Measurements from ENCODE around the gene MEIOB. TPM values are rescaled to one million over a fixed set of nuclear protein-coding genes. Genes with fewer than 3 reads are reported as not detected.

Gene MEIOB
- total and polyA plus RNA-seq, 4 donors, result 0.21 to 0.28 TPM; not detected in 2

- H3K4me3 ChIP-seq, result no peak overlapping the region
- DNase-seq (no peak), ATAC-seq (ENCODE audit: insufficient read depth, low FRiP score) (no peak)
- H3K27ac ChIP-seq (ENCODE audit: low read depth in 1 of 2, low read length in 1 of 2), result no peak overlapping the region
- no peak for TF ChIP-seq CTCF (IDR thresholded peaks at IDR 0.05; ENCODE audit: control extremely low read depth, extremely low read depth)
- no peak overlapping the region for H3K9ac ChIP-seq (ENCODE audit: insufficient read depth in 1 of 2, low read length in 2 of 2)
- H3K9me3 ChIP-seq (ENCODE audit: control insufficient read depth in 4 of 4, insufficient read depth in 3 of 4, low read length in 3 of 4), result peaks cover 0 to 4% (median 0%) of the 10 kb centered on the region in 4 donors
- 56 to 60% methylated on average over 6 of the region's 6 CpGs for WGBS, 2 donors
- H3K27me3 ChIP-seq (ENCODE audit: control insufficient read depth in 3 of 3, insufficient read depth in 3 of 3, low read length in 2 of 3), result peaks cover 0 to 35% (median 20%) of the 10 kb centered on the region in 3 donors
- H3K4me1 ChIP-seq (ENCODE audit: control insufficient read depth in 5 of 5, insufficient read depth in 5 of 5, low read length in 5 of 5), result peaks cover 0 to 1% (median 0%) of the 10 kb centered on the region in 5 donors
- H3K36me3 ChIP-seq (ENCODE audit: control insufficient read depth in 4 of 4, insufficient read depth in 4 of 4, low read length in 4 of 4), result no peaks in the 10 kb centered on the region
Measured at GRCh38 chr16:1874854-1875253, 2.9 kb upstream of the MEIOB start.

GRCh38 chr16:1870365-1871082 lies 1.4 kb downstream of the MEIOB start:
- ATAC-seq (ENCODE audit: insufficient read depth, low FRiP score) (peak; percentile 34), DNase-seq (no peak)
- H3K27me3 ChIP-seq (ENCODE audit: control insufficient read depth in 3 of 3, insufficient read depth in 3 of 3, low read length in 2 of 3), result peaks cover 0 to 40% (median 14%) of the 10 kb centered on the region in 3 donors
- no peak overlapping the region for H3K27ac ChIP-seq (ENCODE audit: low read depth in 1 of 2, low read length in 1 of 2)
- H3K4me3 ChIP-seq, result no peak overlapping the region
- TF ChIP-seq CTCF (IDR thresholded peaks at IDR 0.05; ENCODE audit: control extremely low read depth, extremely low read depth), result no peak
- H3K9me3 ChIP-seq (ENCODE audit: control insufficient read depth in 4 of 4, insufficient read depth in 3 of 4, low read length in 3 of 4), result peaks cover 0 to 4% (median 0%) of the 10 kb centered on the region in 4 donors
- H3K4me1 ChIP-seq (ENCODE audit: control insufficient read depth in 5 of 5, insufficient read depth in 5 of 5, low read length in 5 of 5), result no peaks in the 10 kb centered on the region
- H3K36me3 ChIP-seq (ENCODE audit: control insufficient read depth in 4 of 4, insufficient read depth in 4 of 4, low read length in 4 of 4), result no peaks in the 10 kb centered on the region
- 42 to 51% methylated on average over 9 of the region's 9 CpGs for WGBS, 2 donors
- H3K9ac ChIP-seq (ENCODE audit: insufficient read depth in 1 of 2, low read length in 2 of 2), result no peak overlapping the region

DNA sequence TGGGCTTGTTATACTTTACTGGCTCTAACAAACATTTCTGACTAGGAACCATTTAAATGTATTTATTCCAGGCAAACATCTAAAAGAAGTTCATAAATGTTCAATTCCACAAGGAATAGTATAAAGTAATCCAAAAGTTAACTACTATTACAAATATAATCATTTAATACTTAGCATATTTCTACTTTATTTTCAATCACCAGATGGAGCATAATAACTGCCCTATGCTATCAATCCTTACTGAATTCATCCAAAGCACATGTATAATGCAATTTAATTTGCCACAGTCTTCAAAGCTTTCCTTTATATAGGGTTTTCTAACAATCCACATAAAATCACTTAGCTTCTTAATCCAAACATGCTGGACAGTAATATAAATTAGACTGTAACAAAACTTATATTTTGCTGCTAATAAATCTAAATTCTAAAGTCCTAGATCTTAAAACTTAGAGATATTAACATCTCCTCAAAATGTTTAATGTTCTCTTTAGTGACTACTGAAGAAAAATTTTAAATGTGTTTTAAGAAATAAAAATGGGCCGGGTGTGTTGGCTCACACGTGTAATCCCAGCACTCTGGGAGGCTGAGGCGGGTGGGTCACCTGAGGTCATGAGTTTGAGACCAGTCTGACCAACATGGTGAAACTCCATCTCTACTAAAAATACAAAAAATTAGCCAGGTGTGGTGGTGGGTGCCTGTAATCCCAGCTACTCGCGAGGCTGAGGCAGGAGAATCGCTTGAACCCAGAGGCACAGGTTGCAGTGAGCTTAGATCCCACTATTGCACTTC lies 5.9 kb downstream of the MEIOB start:
- WGBS, 2 donors, result 68 to 71% methylated on average over 6 of the region's 6 CpGs
- Histone ChIP-seq H3K4me3 (no peak overlapping the region), H3K36me3 (ENCODE audit: control insufficient read depth in 4 of 4, insufficient read depth in 4 of 4, low read length in 4 of 4) (no peaks in the 10 kb centered on the region), H3K9ac (ENCODE audit: insufficient read depth in 1 of 2, low read length in 2 of 2) (no peak overlapping the region), H3K27me3 (ENCODE audit: control insufficient read depth in 3 of 3, insufficient read depth in 3 of 3, low read length in 2 of 3) (peaks cover 0 to 20% (median 8%) of the 10 kb centered on the region in 3 donors), H3K4me1 (ENCODE audit: control insufficient read depth in 5 of 5, insufficient read depth in 5 of 5, low read length in 5 of 5) (no peaks in the 10 kb centered on the region), H3K9me3 (ENCODE audit: control insufficient read depth in 4 of 4, insufficient read depth in 3 of 4, low read length in 3 of 4) (no peaks in the 10 kb centered on the region), H3K27ac (ENCODE audit: low read depth in 1 of 2, low read length in 1 of 2) (no peak overlapping the region)
- no peak for TF ChIP-seq CTCF (IDR thresholded peaks at IDR 0.05; ENCODE audit: control extremely low read depth, extremely low read depth)
- ATAC-seq (ENCODE audit: insufficient read depth, low FRiP score), result no peak
- DNase-seq, result no peak

Measured in lung (tissue), 12 donors.